Transverse colon (tissue), 4 donors: ENCODE measurements around the gene ARSK.

Source experiments
- POLR2A ChIP-seq: fragments of 450-650 bp; IDR thresholded peaks from one replicate; pipeline ENCODE4 v1.6.1; 2016; ENCODE audit warnings: antibody characterized with exemption, mild to moderate bottlenecking, moderate library complexity
- POLR2AphosphoS5 ChIP-seq, 3 donors: sonication (generic); formaldehyde crosslinking; IDR thresholded peaks; one replicate each; pipeline ENCODE4 v1.6.1; 2016; ENCODE audit warnings: antibody characterized with exemption in 3 of 3
- TF ChIP-seq, protein P1 (sequence below), 5 experiments: fragments of 200-600 bp in 3 of 5; fragments of 450-650 bp in 2 of 5; sonication (generic) in 3 of 5; IDR thresholded peaks; 1 replicate in 2 of 5; 2 replicates in 3 of 5; pipeline ENCODE4 v1.5.1; 2016 to 2017; ENCODE audit warnings: antibody characterized with exemption in 5 of 5, inconsistent platforms in 3 of 5, mild to moderate bottlenecking in 2 of 5, moderate library complexity in 1 of 5

- TF ChIP-seq, protein P1, sequence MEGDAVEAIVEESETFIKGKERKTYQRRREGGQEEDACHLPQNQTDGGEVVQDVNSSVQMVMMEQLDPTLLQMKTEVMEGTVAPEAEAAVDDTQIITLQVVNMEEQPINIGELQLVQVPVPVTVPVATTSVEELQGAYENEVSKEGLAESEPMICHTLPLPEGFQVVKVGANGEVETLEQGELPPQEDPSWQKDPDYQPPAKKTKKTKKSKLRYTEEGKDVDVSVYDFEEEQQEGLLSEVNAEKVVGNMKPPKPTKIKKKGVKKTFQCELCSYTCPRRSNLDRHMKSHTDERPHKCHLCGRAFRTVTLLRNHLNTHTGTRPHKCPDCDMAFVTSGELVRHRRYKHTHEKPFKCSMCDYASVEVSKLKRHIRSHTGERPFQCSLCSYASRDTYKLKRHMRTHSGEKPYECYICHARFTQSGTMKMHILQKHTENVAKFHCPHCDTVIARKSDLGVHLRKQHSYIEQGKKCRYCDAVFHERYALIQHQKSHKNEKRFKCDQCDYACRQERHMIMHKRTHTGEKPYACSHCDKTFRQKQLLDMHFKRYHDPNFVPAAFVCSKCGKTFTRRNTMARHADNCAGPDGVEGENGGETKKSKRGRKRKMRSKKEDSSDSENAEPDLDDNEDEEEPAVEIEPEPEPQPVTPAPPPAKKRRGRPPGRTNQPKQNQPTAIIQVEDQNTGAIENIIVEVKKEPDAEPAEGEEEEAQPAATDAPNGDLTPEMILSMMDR (IDR thresholded peaks at IDR 0.05), result no peak
- TF ChIP-seq POLR2A (no peak), POLR2AphosphoS5 (IDR thresholded peaks at IDR 0.05) (no peak)
These were observed 62.2 kb downstream of the ARSK start for GRCh38 chr5:95617057-95617456.
